Astrocyte (in vitro differentiated cells and primary cell): ENCODE data around the gene WWTR1.

Experiments
- CTCF ChIP-seq: IDR thresholded peaks from 2 replicates; pipeline ENCODE4 v1.5.1; 2011; ENCODE audit warnings: low read depth, mild to moderate bottlenecking, inconsistent platforms, low read length, moderate library complexity; ENCODE audit not compliant: insufficient read depth
- EZH2 ChIP-seq: IDR thresholded peaks from 2 replicates; pipeline ENCODE4 v1.6.1; 2012; ENCODE audit warnings: mild to moderate bottlenecking, low read length, inconsistent platforms; ENCODE audit not compliant: insufficient read depth

DNA sequence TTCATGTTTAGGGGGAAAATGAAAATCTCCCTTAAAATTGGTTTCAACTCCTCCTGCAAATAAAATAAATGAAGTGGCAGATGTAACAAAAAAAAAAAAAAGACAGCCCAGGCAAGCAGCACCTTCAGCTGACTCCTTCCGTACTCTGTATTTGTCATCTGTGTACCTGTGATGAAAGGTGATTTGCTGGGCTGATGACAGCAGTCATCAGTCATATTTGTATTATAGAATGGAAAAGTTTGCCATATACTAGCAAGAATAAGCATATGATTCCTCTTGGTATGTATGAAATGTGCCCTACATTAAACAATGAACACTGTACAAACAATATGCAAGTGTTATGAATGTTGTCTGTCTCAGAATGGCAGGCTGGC is 44.1 kb upstream of the WWTR1 start:
- TF ChIP-seq CTCF (no peak), EZH2 (no peak)
